ENCODE data around the gene UPK2.
A peak's percentile ranks its signal among the peaks of the same experiment; 100 is the strongest.

UPK2 gene

GRCh38 chr11:118997627-118998387, 41.7 kb downstream of the UPK2 start, which contains the start of gene CENATAC:
Gene CENATAC (plus strand): TSS chr11:118998138. CDS start chr11:118998198, 60 bp downstream.
- H3K9me3 ChIP-seq = no peaks in the 10 kb centered on the region
- peaks cover 29% of the 10 kb centered on the region for H3K36me3 ChIP-seq
- peak within 1 kb of the TSS; percentile 65 to 76 for H3K4me3 ChIP-seq (ENCODE audit: low read depth in 1 of 2, low read length in 1 of 2)
- peaks cover 18 to 20% of the 10 kb centered on the region in 2 experiments for H3K4me1 ChIP-seq (ENCODE audit: control insufficient read depth in 1 of 2, insufficient read depth in 1 of 2, low read depth in 1 of 2, low read length in 1 of 2)
- H3K27ac ChIP-seq = peak within 1 kb of the TSS; percentile 77
- peak; percentile 79 for TF ChIP-seq CTCF (IDR thresholded peaks at IDR 0.05)
- no peaks in the 10 kb centered on the region for H3K27me3 ChIP-seq

GRCh38 chr11:118998388-118998717, 42.3 kb downstream of the UPK2 start:
- H3K4me3 ChIP-seq (ENCODE audit: low read depth in 1 of 2, low read length in 1 of 2) = peak overlapping the region; percentile 65 to 76
- peaks cover 31% of the 10 kb centered on the region for H3K36me3 ChIP-seq
- H3K4me1 ChIP-seq (ENCODE audit: control insufficient read depth in 1 of 2, insufficient read depth in 1 of 2, low read depth in 1 of 2, low read length in 1 of 2) = peaks cover 18 to 20% of the 10 kb centered on the region in 2 experiments
- no peak for TF ChIP-seq CTCF (IDR thresholded peaks at IDR 0.05)
- H3K9me3 ChIP-seq = no peaks in the 10 kb centered on the region
- peak overlapping the region; percentile 77 for H3K27ac ChIP-seq
- no peaks in the 10 kb centered on the region for H3K27me3 ChIP-seq

GRCh38 chr11:118998822-118999221, 42.7 kb downstream of the UPK2 start:
- H3K27ac ChIP-seq = peak overlapping the region; percentile 77
- H3K27me3 ChIP-seq = no peaks in the 10 kb centered on the region
- peaks cover 18 to 20% of the 10 kb centered on the region in 2 experiments for H3K4me1 ChIP-seq (ENCODE audit: control insufficient read depth in 1 of 2, insufficient read depth in 1 of 2, low read depth in 1 of 2, low read length in 1 of 2)
- no peaks in the 10 kb centered on the region for H3K9me3 ChIP-seq
- peak overlapping the region; percentile 65 to 76 for H3K4me3 ChIP-seq (ENCODE audit: low read depth in 1 of 2, low read length in 1 of 2)
- TF ChIP-seq CTCF (IDR thresholded peaks at IDR 0.05) = no peak
- peaks cover 34% of the 10 kb centered on the region for H3K36me3 ChIP-seq

GRCh38 chr11:119000906-119001305, 44.8 kb downstream of the UPK2 start:
- Histone ChIP-seq H3K4me1 (ENCODE audit: control insufficient read depth in 1 of 2, insufficient read depth in 1 of 2, low read depth in 1 of 2, low read length in 1 of 2) (peaks cover 18 to 20% of the 10 kb centered on the region in 2 experiments), H3K9me3 (no peaks in the 10 kb centered on the region), H3K27ac (no peak overlapping the region), H3K4me3 (ENCODE audit: low read depth in 1 of 2, low read length in 1 of 2) (no peak overlapping the region), H3K27me3 (no peaks in the 10 kb centered on the region), H3K36me3 (peaks cover 43% of the 10 kb centered on the region)
- TF ChIP-seq CTCF (IDR thresholded peaks at IDR 0.05) = no peak

GRCh38 chr11:119006656-119007055, 50.6 kb downstream of the UPK2 start:
- H3K4me3 ChIP-seq (ENCODE audit: low read depth in 1 of 2, low read length in 1 of 2) = no peak overlapping the region
- no peak overlapping the region for H3K27ac ChIP-seq
- no peaks in the 10 kb centered on the region for H3K27me3 ChIP-seq
- no peaks in the 10 kb centered on the region for H3K4me1 ChIP-seq (ENCODE audit: control insufficient read depth in 1 of 2, insufficient read depth in 1 of 2, low read depth in 1 of 2, low read length in 1 of 2)
- H3K9me3 ChIP-seq = no peaks in the 10 kb centered on the region
- peaks cover 72% of the 10 kb centered on the region for H3K36me3 ChIP-seq
- TF ChIP-seq CTCF (IDR thresholded peaks at IDR 0.05) = no peak
